Brain pericyte (primary cell): ENCODE results near the gene CALCOCO2.
"Not testable (repeated sequence)": the region's sequence is repeated elsewhere in the genome, so short reads cannot be mapped to it uniquely, and the experiment has no call there.

Experiments used
- DNase-seq: peaks from one replicate; pipeline ENCODE4 v3.0.0-alpha.2; 2012; ENCODE audit warnings: low read depth, low spot score

CALCOCO2 gene

GRCh38 chr17:48820936-48821335 lies 9.9 kb upstream of the CALCOCO2 start:
- DNase-seq, result not testable (repeated sequence)

GRCh38 chr17:48825446-48826381 lies 5.1 kb upstream of the CALCOCO2 start:
- DNase-seq, result no peak

DNA sequence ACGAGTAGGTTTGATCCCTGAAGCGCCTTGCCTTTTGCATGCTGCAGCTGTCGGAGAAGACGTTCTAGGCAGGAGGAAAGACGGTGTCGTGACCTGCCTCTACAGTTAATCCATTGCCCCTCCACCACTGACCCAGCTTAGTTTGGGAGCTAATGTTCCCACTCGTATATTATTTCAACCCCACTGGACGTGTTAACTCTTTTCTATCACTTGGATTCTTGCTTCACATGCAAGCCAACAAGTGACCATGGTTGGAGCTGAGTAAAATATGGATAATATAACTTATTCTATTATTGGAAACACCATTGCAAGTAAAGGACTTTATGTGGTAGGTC lies 681 bp downstream of the CALCOCO2 start:
- DNase-seq, result no peak

DNA sequence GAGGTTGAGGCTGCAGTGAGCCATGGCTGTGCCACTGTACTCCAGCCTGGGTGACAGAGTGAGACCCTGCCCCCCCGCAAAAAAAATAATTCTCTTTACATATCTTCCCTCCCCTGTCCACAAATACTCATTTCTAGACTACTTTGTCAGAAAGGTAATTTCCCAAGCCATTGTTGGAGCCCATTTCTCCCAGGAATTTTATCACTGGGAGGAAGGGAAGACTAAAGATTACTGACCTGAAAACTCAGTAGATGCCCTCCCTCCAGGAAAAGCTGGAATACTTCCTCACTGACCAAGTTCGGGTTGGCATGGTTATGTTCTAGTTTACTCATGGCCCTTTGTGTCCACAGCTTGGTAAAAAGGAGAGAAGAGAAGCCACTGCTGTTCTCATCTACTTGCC lies 4.1 kb downstream of the CALCOCO2 start:
- DNase-seq, result no peak

GRCh38 chr17:48835971-48836370 lies 5.1 kb downstream of the CALCOCO2 start:
- no peak for DNase-seq

GRCh38 chr17:48837458-48837857 lies 6.6 kb downstream of the CALCOCO2 start:
- not testable (repeated sequence) for DNase-seq

- DNase-seq, result no peak
Measured at GRCh38 chr17:48840441-48840840, 9.6 kb downstream of the CALCOCO2 start.

DNA sequence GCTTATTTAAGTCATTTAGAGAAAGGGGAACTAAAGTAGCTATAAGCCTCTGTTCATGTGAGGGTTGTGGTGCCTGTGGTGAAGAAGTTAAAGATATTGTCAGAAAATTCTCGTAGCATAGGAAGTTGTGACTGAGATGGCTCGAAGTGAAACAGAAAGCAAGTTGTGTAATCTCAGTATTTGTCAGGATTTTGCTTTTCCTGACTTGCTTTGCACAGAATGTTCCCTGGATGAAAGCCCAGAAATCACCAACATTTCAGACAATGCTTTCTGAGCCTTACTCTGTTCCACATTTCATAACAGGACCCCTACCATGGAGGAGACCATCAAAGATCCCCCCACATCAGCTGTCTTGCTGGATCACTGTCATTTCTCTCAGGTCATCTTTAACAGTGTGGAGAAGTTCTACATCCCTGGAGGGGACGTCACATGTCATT lies 10.6 kb downstream of the CALCOCO2 start:
- no peak for DNase-seq

DNA sequence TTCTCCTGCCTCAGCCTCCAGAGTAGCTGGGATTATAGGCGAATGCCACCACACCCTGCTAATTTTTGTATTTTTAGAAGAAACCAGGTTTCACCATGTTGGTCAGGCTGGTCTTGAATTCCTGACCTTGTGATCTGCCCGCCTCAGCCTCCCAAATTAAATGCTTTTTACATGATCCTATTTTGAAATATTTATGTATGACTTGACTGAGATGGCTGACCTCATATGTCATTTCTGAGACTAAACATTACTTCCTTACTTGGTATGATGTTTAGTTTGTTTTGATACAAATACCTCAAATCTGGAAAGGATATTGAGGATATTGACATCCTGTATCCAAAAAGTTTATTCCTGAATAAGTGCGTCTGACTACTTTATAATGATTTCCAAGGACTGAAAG lies 11.9 kb downstream of the CALCOCO2 start:
- no peak for DNase-seq

GRCh38 chr17:48843187-48843900 lies 12.5 kb downstream of the CALCOCO2 start:
- DNase-seq, result no peak

- no peak for DNase-seq
Measured at GRCh38 chr17:48850792-48851323, 20.0 kb downstream of the CALCOCO2 start.

- no peak for DNase-seq
Measured at GRCh38 chr17:48854774-48855476, 24.1 kb downstream of the CALCOCO2 start.

DNA sequence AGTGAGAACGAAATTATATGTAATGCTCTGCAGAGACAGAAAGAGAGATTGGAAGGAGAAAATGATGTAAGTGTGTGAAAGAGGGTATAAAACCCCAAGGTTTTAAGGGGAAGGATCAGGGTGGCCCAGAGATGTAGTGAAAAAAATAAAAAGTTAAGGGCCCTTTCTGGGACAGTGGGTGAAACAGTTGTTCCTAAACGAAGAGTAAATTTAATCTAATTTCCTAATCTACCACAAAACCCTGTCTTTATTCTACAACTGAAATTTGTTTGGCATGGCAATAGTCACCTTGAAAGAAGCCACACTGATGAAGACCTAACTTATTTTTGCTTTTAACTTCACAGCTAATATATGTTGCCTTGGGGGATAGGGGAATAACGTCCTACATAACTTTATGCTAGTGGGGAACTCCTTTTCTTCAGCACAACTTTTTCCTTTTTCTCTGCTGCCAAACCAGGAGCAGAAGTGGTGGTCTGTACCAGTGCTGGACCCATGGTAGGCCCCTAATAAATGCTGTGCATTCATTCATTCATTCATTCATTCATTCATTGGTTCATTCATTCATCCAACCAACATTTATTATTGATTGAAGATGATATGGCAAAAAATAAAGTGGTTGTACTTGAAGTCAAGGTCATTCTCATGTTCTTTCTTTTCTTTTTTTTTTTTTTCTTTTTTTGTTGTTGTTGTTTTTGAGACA lies 25.4 kb downstream of the CALCOCO2 start:
- no peak for DNase-seq

- no peak for DNase-seq
Measured at GRCh38 chr17:48860034-48860433, 29.2 kb downstream of the CALCOCO2 start.

DNA sequence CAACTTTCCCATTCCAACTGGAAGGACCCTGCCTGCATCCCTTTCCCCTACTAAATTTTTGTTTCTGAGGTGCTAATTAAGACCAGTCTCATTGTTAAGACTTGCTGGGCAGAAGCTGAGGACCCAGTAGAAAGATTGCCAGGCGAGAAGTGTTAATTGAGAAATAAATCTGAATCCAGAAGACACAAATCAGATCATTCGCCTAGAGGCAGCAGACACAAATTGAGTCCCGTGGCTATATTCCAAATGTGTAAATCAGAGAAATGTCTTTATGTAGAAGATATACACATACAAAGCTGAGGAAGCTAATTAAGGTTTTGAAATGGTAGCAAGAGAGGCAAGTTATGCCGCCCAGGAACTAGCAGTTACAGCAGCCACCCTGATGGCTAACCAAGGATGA lies 29.6 kb downstream of the CALCOCO2 start:
- no peak for DNase-seq

DNA sequence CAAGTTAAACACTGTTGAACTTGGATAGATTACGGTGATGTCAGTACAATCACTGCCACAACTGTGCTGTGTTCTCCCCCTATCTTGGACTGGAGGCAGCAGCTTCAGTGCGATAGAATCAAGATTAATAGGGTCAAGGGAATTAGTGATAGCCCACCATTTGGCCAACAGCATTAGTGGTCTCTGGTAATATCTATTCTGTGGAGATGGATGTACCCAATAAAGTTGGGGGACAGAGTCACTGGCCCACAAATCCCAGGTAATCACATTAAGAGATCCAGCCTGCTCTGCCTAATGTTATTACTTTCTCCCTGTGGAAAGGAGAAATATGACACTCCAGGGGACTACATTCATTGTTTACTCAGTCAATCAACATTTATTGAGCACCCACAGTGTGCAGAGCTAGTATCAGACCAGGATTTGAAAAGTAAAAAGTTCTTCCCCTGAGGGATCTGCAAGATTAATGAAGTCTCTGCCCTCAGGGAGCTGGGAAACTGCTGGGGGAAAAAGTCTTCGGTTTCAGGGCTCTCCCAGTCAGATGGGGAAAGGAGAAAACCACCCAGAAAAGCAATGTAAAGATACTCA lies 38.2 kb downstream of the CALCOCO2 start:
- no peak for DNase-seq

GRCh38 chr17:48869821-48870318 lies 39.0 kb downstream of the CALCOCO2 start:
- DNase-seq, result no peak

GRCh38 chr17:48871035-48871550 lies 40.3 kb downstream of the CALCOCO2 start:
- DNase-seq, result no peak

DNA sequence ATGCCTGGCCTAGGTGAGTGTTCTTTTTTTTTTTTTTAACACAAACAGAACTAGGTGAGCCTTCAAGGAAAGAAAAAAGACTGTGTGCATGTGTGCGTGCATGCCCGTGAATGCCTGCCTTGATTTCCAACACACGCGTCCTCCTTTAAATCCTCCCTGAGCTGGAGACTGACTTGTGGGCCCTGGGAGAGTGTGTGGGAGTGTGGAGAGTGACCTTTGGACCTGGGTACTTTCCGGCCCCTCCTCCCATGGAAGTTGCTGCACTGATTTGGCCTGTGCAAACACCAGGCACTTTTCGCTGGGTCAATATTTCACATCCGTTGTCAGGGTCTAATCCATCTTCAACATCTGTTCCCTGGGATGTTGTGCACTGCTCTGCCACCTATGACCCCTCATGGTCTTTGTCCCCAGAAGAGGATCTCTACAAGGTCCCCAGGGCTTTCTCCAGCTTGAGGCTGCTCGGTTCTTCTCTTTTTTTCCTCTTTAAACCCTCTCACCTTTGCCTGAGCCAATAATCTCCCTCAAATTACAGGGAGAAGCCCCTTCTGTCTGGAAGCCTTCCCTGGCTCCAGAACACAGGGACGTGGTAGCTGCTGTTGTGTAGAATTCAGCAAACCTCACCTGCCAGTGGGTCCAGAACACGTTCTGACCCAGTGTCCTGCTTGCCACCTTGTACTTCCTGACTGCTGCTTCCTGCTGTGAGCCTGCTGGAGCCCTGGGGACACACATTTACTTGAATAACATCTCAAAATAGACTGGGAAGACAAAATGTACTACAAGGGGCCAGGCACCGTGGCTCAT lies 40.9 kb downstream of the CALCOCO2 start:
- no peak for DNase-seq

- not testable (repeated sequence) for DNase-seq
Measured at GRCh38 chr17:48872409-48872808, 41.6 kb downstream of the CALCOCO2 start.
